Activated naive CD4-positive, alpha-beta T cell (primary cell): Measurements from ENCODE around the gene FAM210A.
"Not testable (repeated sequence)": the region's sequence is repeated elsewhere in the genome, so short reads cannot be mapped to it uniquely, and the experiment has no call there.

Experiments
- DNase-seq, 4 experiments: peaks; one replicate each; lab custom pipeline; 2025; lab: John Stamatoyannopoulos, UW

The FAM210A gene

GRCh38 chr18:13726232-13726971 lies at the start of gene FAM210A, which contains the start of gene RNMT:
Gene FAM210A, minus strand, starts transcription at chr18:13726558. Its CDS starts 44,481 bp downstream, at chr18:13682077.
Gene RNMT, plus strand, starts transcription at chr18:13726673. Its CDS starts 4,845 bp downstream, at chr18:13731518.
- peak; percentile 82 to 89 (median 85) for DNase-seq

GRCh38 chr18:13775058-13775457 lies 48.7 kb upstream of the FAM210A start:
- no peak for DNase-seq

GRCh38 chr18:13762690-13763439 lies 36.5 kb upstream of the FAM210A start:
- DNase-seq: no peak

GRCh38 chr18:13760047-13760446 lies 33.7 kb upstream of the FAM210A start:
- no peak for DNase-seq

- no peak for DNase-seq
Measured at GRCh38 chr18:13758622-13759021, 32.3 kb upstream of the FAM210A start.

- DNase-seq: no peak
Measured at GRCh38 chr18:13756671-13757070, 30.3 kb upstream of the FAM210A start.

- no peak for DNase-seq
Measured at GRCh38 chr18:13756261-13756660, 29.9 kb upstream of the FAM210A start.

- DNase-seq: not testable (repeated sequence)
Measured at GRCh38 chr18:13751599-13751998, 25.2 kb upstream of the FAM210A start.

GRCh38 chr18:13746633-13747032 lies 20.3 kb upstream of the FAM210A start:
- DNase-seq: no peak

- DNase-seq: no peak
Measured at GRCh38 chr18:13745696-13746095, 19.3 kb upstream of the FAM210A start.

- no peak for DNase-seq
Measured at GRCh38 chr18:13735681-13736080, 9.3 kb upstream of the FAM210A start.

- no peak for DNase-seq
Measured at GRCh38 chr18:13730481-13730880, 4.1 kb upstream of the FAM210A start.

- peak in 1 of 4 experiments; percentile 39 for DNase-seq
Measured at GRCh38 chr18:13726972-13727331, 594 bp upstream of the FAM210A start.

GRCh38 chr18:13725566-13726231 lies 659 bp downstream of the FAM210A start:
- no peak for DNase-seq

- no peak for DNase-seq
Measured at GRCh38 chr18:13720847-13721246, 5.5 kb downstream of the FAM210A start.

GRCh38 chr18:13720123-13720522 lies 6.2 kb downstream of the FAM210A start:
- DNase-seq: no peak

GRCh38 chr18:13716916-13717315 lies 9.4 kb downstream of the FAM210A start:
- no peak for DNase-seq

GRCh38 chr18:13715330-13715729 lies 11.0 kb downstream of the FAM210A start:
- DNase-seq: no peak

GRCh38 chr18:13713455-13714055 lies 12.8 kb downstream of the FAM210A start:
- DNase-seq: no peak

GRCh38 chr18:13712400-13713131 lies 13.8 kb downstream of the FAM210A start:
- DNase-seq: no peak

GRCh38 chr18:13710414-13710831 lies 15.9 kb downstream of the FAM210A start:
- no peak for DNase-seq

GRCh38 chr18:13703899-13704298 lies 22.5 kb downstream of the FAM210A start:
- DNase-seq: no peak
